Hematopoietic multipotent progenitor cell treated with erythropoietin and hydrocortisone succinate and interleukin-3 and kit ligand, for 15 days (in vitro differentiated cells): ENCODE results near the gene FCHO1.
"Not testable (repeated sequence)": the region's sequence is repeated elsewhere in the genome, so short reads cannot be mapped to it uniquely, and the experiment has no call there.

ENCODE experiments used
- DNase-seq: peaks from one replicate; pipeline ENCODE4 v3.0.0-alpha.2; 2015; ENCODE audit warnings: low spot score

FCHO1 gene

DNA sequence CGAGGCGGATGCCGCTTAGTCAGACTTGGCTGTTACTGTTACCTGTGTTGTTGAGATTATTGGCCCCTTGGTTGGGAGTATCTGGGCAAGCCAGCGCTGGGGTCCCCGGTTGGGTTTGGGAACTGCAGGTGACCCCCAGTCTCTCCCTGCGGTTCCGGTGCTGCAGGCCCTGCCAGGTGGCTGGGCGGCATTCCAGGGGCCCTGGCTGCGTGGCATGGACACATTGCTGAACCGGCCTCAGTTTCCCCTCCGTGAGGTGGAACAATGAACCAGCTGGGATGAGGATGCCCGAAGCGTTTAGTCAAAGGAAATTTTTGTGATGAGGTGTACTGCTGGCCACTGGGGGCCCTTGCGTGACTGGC is 44.2 kb downstream of the FCHO1 start:
- no peak for DNase-seq

DNA sequence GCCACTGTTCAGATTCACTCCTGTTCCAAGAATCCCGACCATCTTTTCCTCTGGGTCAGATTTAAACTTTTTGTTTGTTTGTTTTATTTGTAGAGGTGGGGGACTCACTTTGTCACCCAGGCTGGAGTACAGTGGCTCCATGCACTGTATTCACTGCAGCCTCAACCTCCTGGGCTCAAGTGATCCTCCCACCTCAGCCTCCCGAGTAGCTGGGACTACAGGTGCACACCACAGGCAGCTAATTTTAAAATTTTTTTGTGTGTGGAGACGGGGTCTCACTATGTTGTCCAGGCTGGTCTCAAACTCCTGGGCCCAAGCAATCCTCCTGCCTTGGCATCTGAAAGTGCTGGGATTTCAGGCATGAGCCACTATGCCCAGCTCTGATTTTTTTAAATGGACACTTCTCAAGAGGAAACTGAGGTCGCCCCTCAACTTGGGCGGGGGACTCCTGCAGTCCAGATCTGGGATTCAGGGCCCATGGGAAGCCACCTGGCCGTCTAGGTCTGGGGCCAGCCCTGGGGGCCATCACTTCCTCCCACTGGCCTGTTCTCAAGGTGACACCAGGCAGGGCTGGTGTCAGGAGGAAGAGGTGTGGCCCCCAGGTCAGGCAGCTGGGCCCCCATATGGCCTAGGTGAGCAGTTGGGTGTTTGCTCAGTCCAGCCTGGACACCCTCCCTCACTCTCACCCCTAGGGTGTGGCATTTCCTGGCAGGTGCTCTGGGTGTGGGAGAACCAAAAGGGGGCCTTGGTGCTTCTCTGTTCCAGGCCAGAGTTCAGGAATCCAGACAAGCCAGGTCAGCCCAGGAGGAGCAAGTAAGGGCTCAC is 44.9 kb downstream of the FCHO1 start:
- DNase-seq = no peak

GRCh38 chr19:17796838-17797423 is 45.7 kb downstream of the FCHO1 start:
- DNase-seq = no peak

GRCh38 chr19:17797424-17798201 is 46.3 kb downstream of the FCHO1 start:
- peak; percentile 7 for DNase-seq

DNA sequence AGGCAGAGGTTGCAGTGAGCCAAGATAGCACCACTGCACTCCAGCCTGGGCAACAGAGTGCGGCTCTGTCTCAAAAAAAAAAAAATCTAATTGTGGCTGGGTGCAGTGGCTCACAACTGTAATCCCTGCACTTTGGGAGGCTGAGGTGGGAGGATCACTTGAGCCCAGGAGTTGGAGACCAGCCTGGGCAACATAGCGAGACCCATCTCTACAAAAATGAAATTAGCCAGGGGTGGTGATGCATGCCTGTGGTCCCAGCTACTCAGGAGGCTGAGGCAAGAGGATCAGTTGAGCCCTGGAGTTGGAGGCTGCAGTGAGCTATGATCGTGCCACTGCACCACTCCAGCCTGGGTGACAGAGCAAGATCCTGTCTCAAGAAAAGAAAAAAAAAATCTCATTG is 47.3 kb downstream of the FCHO1 start:
- DNase-seq = not testable (repeated sequence)

DNA sequence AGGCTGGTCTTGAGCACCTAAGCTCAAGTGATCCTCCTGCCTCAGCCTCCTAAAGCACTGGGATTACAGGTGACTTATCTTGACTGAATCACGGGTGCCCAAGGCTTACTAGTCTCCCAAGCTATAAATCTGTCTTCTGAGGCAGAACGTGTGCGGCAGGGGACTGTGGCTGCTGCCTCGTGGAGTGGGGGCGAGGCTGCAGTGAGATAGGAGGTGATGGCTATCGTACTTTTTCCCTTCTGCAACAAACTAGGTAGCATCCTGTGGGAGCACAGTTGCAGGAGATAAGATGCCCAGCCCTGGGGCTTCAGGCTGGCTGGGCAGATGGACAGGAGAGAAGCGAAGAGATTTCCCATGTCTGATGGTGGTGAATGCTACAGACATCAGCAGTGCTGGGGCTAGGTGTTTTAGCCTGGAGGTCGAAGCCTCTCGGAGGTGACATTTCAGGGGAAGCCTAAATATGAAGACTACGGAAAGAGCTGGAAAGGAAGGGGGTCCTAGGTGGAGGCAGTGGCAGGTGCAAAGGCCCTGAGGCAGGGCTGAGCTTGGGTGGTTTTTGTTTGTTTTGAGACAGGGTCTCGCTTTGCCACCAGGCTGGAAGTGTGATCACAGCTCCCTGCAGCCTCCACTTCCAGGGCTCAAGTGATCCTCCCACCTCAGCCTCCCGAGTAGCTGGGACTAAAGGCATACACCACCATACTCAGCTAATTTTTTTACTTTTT is 51.0 kb downstream of the FCHO1 start:
- DNase-seq = no peak

DNA sequence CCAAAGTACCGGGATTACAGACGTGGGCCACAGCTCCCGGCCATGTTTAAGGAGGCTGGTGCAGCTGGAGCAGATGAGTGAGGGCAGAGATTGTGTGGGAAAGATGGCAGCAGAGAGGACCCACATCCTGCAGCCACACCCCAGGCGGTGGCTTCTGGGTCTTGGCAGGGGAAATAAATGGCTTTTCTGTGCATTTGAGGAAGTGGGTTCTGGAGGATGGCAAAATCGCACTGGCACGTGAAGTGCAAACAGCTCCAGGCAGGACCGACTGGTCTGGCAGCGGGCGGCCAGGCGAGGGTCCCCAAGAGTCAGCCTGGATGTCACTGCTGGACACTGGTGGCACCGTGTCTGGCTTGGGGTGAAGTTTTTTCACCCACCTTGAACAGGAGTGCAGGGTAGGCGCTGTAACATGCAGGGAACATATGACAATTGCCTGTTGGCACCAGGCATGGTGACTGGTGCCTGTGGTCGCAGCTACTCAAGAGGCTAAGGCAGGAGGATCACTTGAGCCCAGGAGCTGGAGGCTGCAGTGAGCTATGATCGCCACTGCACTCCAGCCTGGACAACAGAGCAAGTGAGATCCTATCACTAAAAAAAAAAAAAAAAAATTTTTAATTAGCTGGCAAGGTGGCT is 52.1 kb downstream of the FCHO1 start:
- DNase-seq = no peak

- DNase-seq = no peak
These were observed 54.1 kb downstream of the FCHO1 start for GRCh38 chr19:17805427-17805826.

- DNase-seq = no peak
These were observed 55.7 kb downstream of the FCHO1 start for GRCh38 chr19:17806945-17807344.

DNA sequence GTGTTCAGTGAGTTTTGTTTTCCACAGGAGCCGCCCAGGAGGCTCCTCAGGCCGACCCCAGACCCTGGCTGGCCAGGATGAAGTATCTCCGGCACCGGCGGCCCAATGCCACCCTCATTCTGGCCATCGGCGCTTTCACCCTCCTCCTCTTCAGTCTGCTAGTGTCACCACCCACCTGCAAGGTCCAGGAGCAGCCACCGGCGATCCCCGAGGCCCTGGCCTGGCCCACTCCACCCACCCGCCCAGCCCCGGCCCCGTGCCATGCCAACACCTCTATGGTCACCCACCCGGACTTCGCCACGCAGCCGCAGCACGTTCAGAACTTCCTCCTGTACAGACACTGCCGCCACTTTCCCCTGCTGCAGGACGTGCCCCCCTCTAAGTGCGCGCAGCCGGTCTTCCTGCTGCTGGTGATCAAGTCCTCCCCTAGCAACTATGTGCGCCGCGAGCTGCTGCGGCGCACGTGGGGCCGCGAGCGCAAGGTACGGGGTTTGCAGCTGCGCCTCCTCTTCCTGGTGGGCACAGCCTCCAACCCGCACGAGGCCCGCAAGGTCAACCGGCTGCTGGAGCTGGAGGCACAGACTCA is 56.5 kb downstream of the FCHO1 start:
- no peak for DNase-seq

DNA sequence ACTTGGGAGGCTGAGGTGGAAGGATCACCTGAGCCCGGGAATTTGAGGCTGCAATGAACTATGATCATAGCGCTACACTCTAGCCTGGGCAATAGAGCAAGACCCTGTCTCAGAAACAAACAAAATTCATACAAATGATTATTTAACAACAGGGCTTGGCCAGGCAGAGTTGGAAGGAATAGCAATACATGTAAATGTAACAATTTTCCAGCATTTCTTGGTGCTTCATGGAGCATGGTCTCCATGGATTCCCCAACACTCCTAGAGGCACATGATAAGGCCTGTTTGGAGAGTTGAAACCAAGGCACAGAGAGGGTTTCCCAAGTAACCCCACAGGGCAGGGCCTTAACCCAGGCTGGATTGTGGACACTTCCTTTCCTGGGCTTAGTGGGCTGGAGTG is 59.8 kb downstream of the FCHO1 start:
- DNase-seq = no peak

DNA sequence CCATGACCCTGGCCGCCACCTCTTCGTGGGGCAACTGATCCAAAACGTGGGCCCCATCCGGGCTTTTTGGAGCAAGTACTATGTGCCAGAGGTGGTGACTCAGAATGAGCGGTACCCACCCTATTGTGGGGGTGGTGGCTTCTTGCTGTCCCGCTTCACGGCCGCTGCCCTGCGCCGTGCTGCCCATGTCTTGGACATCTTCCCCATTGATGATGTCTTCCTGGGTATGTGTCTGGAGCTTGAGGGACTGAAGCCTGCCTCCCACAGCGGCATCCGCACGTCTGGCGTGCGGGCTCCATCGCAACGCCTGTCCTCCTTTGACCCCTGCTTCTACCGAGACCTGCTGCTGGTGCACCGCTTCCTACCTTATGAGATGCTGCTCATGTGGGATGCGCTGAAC is 60.4 kb downstream of the FCHO1 start:
- no peak for DNase-seq

DNA sequence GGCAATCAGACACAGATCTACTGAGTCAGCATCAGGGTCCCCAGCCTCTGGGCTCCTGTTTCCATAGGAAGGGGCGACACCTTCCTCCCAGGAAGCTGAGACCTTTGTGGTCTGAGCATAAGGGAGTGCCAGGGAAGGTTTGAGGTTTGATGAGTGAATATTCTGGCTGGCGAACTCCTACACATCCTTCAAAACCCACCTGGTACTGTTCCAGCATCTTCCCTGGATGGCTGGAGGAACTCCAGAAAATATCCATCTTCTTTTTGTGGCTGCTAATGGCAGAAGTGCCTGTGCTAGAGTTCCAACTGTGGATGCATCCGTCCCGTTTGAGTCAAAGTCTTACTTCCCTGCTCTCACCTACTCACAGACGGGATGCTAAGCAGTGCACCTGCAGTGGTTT is 60.8 kb downstream of the FCHO1 start:
- DNase-seq = no peak

DNA sequence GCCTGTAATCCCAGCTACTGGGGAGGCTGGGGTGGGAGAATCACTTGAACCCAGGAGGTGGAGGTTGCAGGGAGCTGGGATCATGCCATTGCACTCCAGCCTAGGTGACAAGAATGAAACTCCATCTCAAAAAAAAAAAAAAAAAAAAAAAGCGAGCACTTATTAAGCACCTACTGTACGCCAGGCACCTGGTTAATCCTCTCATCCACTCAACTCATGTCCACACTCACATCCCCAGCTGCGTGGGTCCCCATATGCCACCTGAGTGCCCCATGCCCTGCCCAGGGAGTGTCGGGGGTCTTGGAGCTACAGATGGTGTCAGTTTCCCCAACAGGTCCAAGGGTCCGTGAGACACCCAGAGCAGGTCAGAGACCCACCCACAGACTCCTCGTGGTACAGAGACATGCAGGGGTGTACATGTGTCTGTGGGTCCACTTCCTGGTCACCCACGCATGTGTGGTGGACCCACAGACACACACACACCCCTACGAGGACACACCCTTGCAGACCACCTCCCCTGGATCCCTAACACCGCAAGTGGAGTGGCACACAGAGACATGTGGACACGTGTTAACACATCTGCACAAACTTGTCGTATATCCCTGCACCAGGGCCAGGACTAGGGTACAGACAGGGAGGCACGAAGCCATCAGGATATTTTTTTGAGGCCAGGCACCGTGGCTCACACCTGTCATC is 66.5 kb downstream of the FCHO1 start:
- no peak for DNase-seq

- no peak for DNase-seq
These were observed 69.9 kb downstream of the FCHO1 start, which contains the start of gene INSL3 for GRCh38 chr19:17821190-17821589. Gene INSL3, minus strand, starts transcription at chr19:17821519. Its CDS starts 13 bp downstream, at chr19:17821506.

DNA sequence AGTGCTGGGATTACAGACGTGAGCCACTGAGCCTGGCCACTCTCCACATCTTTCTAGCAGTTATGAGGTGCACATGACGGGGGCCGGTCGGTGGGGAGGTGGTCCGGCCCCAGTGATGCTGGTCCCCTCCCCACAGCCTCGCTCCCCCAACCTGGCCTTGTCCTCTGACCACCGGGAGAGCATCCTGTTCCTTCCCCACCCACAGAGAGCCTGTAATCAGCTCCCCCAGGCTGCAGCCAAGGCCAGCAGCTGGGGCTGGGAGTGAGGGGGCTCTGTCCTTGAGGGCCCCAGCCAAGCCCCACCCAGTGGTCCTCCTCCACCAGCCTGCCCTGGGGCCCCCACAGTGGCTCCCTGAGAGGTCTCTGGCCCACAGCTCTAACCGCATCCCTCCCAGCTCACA is 73.1 kb downstream of the FCHO1 start:
- DNase-seq = no peak

DNA sequence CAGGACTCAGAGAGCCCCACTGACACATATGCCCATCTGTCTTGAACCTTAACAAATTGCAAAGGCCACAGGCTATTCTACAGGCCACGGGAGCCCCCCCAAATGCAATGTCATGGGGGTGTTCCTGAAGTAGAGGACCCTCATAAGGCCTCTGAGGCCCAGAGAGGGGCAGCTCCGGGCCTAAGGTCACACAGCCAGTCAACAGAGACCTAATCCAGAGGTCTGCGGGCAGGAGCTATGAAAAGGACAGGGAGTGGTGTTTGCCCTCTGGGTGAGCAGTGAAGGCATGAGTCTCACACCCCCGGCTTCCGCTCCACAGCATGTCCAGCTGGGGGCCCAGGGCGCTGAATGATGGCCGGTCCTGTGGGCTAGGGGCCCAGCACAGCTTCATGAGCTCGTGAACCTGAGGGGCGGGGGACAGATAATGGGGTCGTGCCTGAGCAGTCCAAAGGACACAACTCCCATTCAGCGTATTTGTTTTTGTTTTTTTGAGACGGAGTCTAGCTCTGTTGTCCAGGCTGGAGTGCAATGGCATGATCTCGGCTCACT is 75.3 kb downstream of the FCHO1 start:
- no peak for DNase-seq

DNA sequence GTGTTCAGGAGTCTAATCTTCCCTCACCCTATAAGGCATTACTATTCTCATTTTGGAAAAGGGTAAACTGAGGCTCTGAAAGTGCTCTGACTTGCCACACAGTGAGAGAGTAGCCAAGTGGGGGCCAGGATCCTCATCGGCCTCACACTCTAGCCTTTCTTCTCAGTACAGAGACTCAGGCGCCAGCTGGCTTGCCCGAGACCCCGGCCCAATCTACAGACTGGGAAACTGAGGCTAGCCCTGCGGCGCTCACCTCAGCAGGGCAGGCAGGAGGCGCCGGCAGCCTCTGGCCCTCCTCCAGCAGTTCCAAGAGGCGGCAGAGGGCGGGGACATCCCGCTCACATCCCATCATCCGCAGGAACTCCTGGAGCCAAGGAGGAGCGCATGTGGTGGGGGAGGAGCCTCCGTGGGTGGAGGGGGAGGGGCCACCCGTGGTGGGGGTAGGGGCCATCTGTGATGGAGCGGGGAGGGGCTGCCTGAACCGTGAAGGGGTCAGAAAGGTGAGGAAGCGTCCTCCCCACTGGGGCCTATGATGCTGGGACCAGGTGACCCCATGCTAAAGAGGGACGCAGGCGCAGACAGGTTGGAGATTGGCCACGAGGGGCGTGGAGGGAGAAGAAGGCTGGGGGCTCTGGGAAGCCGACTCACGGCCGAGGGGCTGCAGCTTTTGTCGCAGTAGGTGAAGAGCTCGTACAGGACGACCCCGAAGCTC is 78.7 kb downstream of the FCHO1 start:
- no peak for DNase-seq

DNA sequence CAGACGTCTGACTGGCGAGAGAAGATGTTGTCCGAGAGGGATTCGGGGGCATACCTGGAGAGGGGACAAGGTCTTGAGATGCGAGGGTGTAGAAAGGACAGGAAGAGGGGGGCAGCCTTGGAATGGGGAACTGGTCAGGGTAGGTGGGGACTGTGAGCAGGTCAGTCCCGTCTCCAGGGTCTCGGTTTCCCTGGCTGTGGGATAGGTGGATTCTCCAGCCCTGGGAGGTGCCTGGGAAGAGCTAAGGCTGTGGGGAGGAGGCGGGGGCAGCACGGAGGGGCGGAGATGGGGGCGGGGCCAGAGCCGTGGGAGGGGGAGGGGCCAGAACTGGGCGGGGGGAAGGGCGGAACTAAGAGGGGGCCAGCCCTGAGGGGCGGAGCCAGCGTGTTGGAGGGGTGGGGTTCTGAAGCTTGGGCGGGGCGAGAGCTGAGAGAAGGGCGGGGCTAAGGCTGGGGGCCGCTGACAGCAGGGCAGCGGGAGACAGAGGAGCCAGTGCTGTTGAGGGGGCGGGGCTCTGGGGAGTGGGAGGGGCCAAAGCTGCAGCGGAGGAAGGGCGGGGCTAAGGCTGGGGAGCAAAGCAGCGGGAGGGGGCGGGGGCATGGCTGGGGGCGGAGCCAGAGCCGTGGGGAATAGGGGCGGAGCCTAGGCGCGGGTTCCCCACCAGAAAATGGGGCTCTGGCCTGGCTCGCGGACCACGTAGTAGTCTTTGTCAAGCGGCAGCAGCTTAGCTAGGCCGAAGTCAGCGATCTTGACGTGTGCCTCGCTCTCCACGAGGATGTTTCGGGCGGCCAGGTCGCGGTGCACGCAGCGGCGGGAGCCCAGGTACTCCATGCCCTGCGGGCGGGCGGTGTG is 79.5 kb downstream of the FCHO1 start:
- DNase-seq = peak; percentile 13
